HFF-Myc (cell line): ENCODE measurements around the gene MAEL.

Source experiments
- DNase-seq: peaks from one replicate; pipeline ENCODE4 v3.0.0-alpha.2; 2011; ENCODE audit warnings: low read depth; ENCODE audit errors: extremely low read depth
- H3K4me3 ChIP-seq: replicated peaks from 2 replicates; pipeline ENCODE4 v1.5.1; 2011; ENCODE audit warnings: low read depth, mild to moderate bottlenecking, control low read depth, low read length
- CTCF ChIP-seq: IDR thresholded peaks from 2 replicates; pipeline ENCODE4 v1.5.1; 2012; ENCODE audit warnings: mild to moderate bottlenecking, low read depth, low read length, control low read depth; ENCODE audit errors: missing control alignments

The MAEL gene

GRCh38 chr1:166977951-166978350, 11.1 kb upstream of the MAEL start:
- no peak for TF ChIP-seq CTCF

GRCh38 chr1:166978821-166979220, 10.3 kb upstream of the MAEL start:
- no peak overlapping the region for H3K4me3 ChIP-seq
- no peak for TF ChIP-seq CTCF
- DNase-seq: no peak

More at GRCh38 chr1:166977951-166978350, 11.1 kb upstream of the MAEL start:
- no peak for DNase-seq
- H3K4me3 ChIP-seq: no peak overlapping the region

- no peak for DNase-seq
- no peak for TF ChIP-seq CTCF
- no peak overlapping the region for H3K4me3 ChIP-seq
These were observed 8.7 kb upstream of the MAEL start for GRCh38 chr1:166980383-166980782.

- no peak for DNase-seq
- no peak overlapping the region for H3K4me3 ChIP-seq
- no peak for TF ChIP-seq CTCF
These were observed 8.3 kb upstream of the MAEL start for GRCh38 chr1:166980818-166981217.

- no peak for TF ChIP-seq CTCF
- no peak for DNase-seq
- no peak overlapping the region for H3K4me3 ChIP-seq
These were observed 7.5 kb upstream of the MAEL start for GRCh38 chr1:166981589-166981988.

GRCh38 chr1:166999075-166999474, 10.0 kb downstream of the MAEL start:
- no peak overlapping the region for H3K4me3 ChIP-seq
- no peak for TF ChIP-seq CTCF
- no peak for DNase-seq

GRCh38 chr1:166999500-167000055, 10.5 kb downstream of the MAEL start:
- TF ChIP-seq CTCF: no peak
- H3K4me3 ChIP-seq: no peak overlapping the region
- DNase-seq: no peak
